NCI-H510A (cell line): ENCODE measurements around the gene PTGER3.
"Not testable (repeated sequence)": the region's sequence is repeated elsewhere in the genome, so short reads cannot be mapped to it uniquely, and the experiment has no call there.

Experiments
- DNase-seq: peaks from one replicate; lab custom pipeline; 2025; lab: John Stamatoyannopoulos, UW

Gene PTGER3

GRCh38 chr1:71002709-71003475, 44.7 kb downstream of the PTGER3 start:
- no peak for DNase-seq

- DNase-seq = no peak
Observed at GRCh38 chr1:71001624-71002023, 46.0 kb downstream of the PTGER3 start.

- DNase-seq = no peak
Observed at GRCh38 chr1:70997793-70998192, 49.8 kb downstream of the PTGER3 start.

GRCh38 chr1:70994753-70995268, 52.8 kb downstream of the PTGER3 start:
- no peak for DNase-seq

- DNase-seq = no peak
Observed at GRCh38 chr1:70993798-70994197, 53.8 kb downstream of the PTGER3 start.

- DNase-seq = no peak
Observed at GRCh38 chr1:70992521-70992920, 55.1 kb downstream of the PTGER3 start.

GRCh38 chr1:70990469-70991253, 57.0 kb downstream of the PTGER3 start:
- DNase-seq = peak; percentile 65

- DNase-seq = no peak
Observed at GRCh38 chr1:70987497-70987896, 60.1 kb downstream of the PTGER3 start.

- not testable (repeated sequence) for DNase-seq
Observed at GRCh38 chr1:70985776-70986225, 61.8 kb downstream of the PTGER3 start.

GRCh38 chr1:70985278-70985677, 62.3 kb downstream of the PTGER3 start:
- DNase-seq = not testable (repeated sequence)

- DNase-seq = no peak
Observed at GRCh38 chr1:70980361-70980760, 67.3 kb downstream of the PTGER3 start.

GRCh38 chr1:70979881-70980280, 67.7 kb downstream of the PTGER3 start:
- no peak for DNase-seq

GRCh38 chr1:70979313-70979712, 68.3 kb downstream of the PTGER3 start:
- no peak for DNase-seq

- no peak for DNase-seq
Observed at GRCh38 chr1:70978623-70979022, 69.0 kb downstream of the PTGER3 start.

- no peak for DNase-seq
Observed at GRCh38 chr1:70977575-70977974, 70.0 kb downstream of the PTGER3 start.

- DNase-seq = no peak
Observed at GRCh38 chr1:70977041-70977440, 70.6 kb downstream of the PTGER3 start.

GRCh38 chr1:70973754-70974153, 73.9 kb downstream of the PTGER3 start:
- no peak for DNase-seq

- no peak for DNase-seq
Observed at GRCh38 chr1:70970407-70970806, 77.2 kb downstream of the PTGER3 start.

GRCh38 chr1:70966018-70966638, 81.5 kb downstream of the PTGER3 start:
- no peak for DNase-seq

- DNase-seq = no peak
Observed at GRCh38 chr1:70963374-70963773, 84.2 kb downstream of the PTGER3 start.

- DNase-seq = no peak
Observed at GRCh38 chr1:70961374-70961975, 86.1 kb downstream of the PTGER3 start.

GRCh38 chr1:70948396-70949017, 99.1 kb downstream of the PTGER3 start:
- no peak for DNase-seq
